H1 (cell line): Measurements from ENCODE around the gene MIEN1. TPM values are rescaled to one million over a fixed set of nuclear protein-coding genes. Genes with fewer than 3 reads are reported as not detected.

Source experiments
- CTCF ChIA-PET: fragments of 300-600 bp; sonication (Branson Sonifier 250); formaldehyde crosslinking; loops from one replicate; lab custom pipeline; 2021; ENCODE audit not compliant: partially characterized antibody; lab: Charles Lee
- POLR2A ChIA-PET: fragments of 300-600 bp; sonication (Branson Sonifier 250); formaldehyde crosslinking; loops from one replicate; lab custom pipeline; 2021; ENCODE audit warnings: inconsistent platforms; ENCODE audit not compliant: partially characterized antibody; lab: Charles Lee
- DNase-seq, 2 experiments: peaks; one replicate each; pipeline versions ENCODE4 v3.0.0 to v3.0.0-alpha.2; 2010 to 2022; ENCODE audit warnings: low spot score in 2 of 2, low read depth in 1 of 2, mixed read lengths in 1 of 2
- FAIRE-seq: peaks from 2 replicates; lab custom pipeline; 2011; peaks lifted over from hg19 to GRCh38; lab: Jason Lieb, UNC
- H2AFZ ChIP-seq: 2 replicates; pipeline ENCODE4 v1.8.1; 2012; ENCODE audit warnings: low read length, inconsistent platforms
- H2AK5ac ChIP-seq: 2 replicates; pipeline ENCODE4 v1.6.1; 2013; ENCODE audit warnings: low read depth, low read length
- H2BK120ac ChIP-seq: replicated peaks from 2 replicates; pipeline ENCODE3; 2013; ENCODE audit warnings: low read depth, low read length, inconsistent platforms
- H2BK12ac ChIP-seq: 2 replicates; pipeline ENCODE4 v1.6.1; 2013; ENCODE audit warnings: low read depth, low read length
- H2BK15ac ChIP-seq: 2 replicates; pipeline ENCODE4 v1.6.1; 2013; ENCODE audit warnings: low read length
- H2BK20ac ChIP-seq: 2 replicates; pipeline ENCODE4 v1.6.1; 2013; ENCODE audit warnings: low read length
- H2BK5ac ChIP-seq: 2 replicates; pipeline ENCODE4 v1.6.1; 2013; ENCODE audit warnings: low read depth, low read length
- H3K14ac ChIP-seq: 2 replicates; pipeline ENCODE4 v1.6.1; 2013; ENCODE audit warnings: inconsistent platforms; ENCODE audit not compliant: insufficient read length
- H3K18ac ChIP-seq: 2 replicates; pipeline ENCODE4 v1.6.1; 2013; ENCODE audit warnings: low read length; ENCODE audit errors: extremely low read depth
- H3K23ac ChIP-seq: 2 replicates; pipeline ENCODE4 v1.6.1; 2013; ENCODE audit warnings: inconsistent platforms; ENCODE audit not compliant: insufficient read length
- H3K23me2 ChIP-seq: 2 replicates; pipeline ENCODE4 v1.6.1; 2013; ENCODE audit warnings: low read depth, low read length
- H3K27ac ChIP-seq: 2 replicates; pipeline ENCODE4 v1.6.1; 2011; ENCODE audit warnings: low read depth, low read length, inconsistent platforms
- H3K27me3 ChIP-seq, 4 experiments: replicated peaks in 1 of 4; 1 replicate in 1 of 4; 2 replicates in 3 of 4; pipeline versions ENCODE4 v1.6.1 to v1.8.1; 2011 to 2013; ENCODE audit warnings: low read length in 3 of 4, mild to moderate bottlenecking in 3 of 4, inconsistent platforms in 2 of 4, mixed read lengths in 2 of 4, moderate library complexity in 1 of 4; ENCODE audit not compliant: control insufficient read depth in 3 of 4, insufficient read depth in 3 of 4; ENCODE audit errors: extremely low read depth in 1 of 4
- H3K36me3 ChIP-seq, 4 experiments: 2 replicates each; pipeline versions ENCODE4 v1.6.1 to v1.8.1; 2011 to 2013; ENCODE audit warnings: mild to moderate bottlenecking in 4 of 4, low read length in 3 of 4, moderate library complexity in 2 of 4, control low read depth in 1 of 4, inconsistent platforms in 1 of 4; ENCODE audit not compliant: insufficient read depth in 4 of 4, control insufficient read depth in 2 of 4
- H3K4ac ChIP-seq: replicated peaks from 2 replicates; pipeline ENCODE3; 2013; ENCODE audit warnings: low read length, low read depth, mixed read lengths, inconsistent platforms; ENCODE audit not compliant: insufficient read length
- H3K4me1 ChIP-seq, 4 experiments: replicated peaks in 1 of 4; 1 replicate in 1 of 4; 2 replicates in 3 of 4; pipeline versions ENCODE4 v1.6.1 to v1.8.1; 2011 to 2013; ENCODE audit warnings: low read length in 3 of 4, inconsistent platforms in 2 of 4, mixed read lengths in 1 of 4; ENCODE audit not compliant: insufficient read depth in 4 of 4, control insufficient read depth in 3 of 4
- H3K4me2 ChIP-seq, 2 experiments: 2 replicates each; pipeline versions ENCODE4 v1.6.1 to v1.8.1; 2011 to 2013; ENCODE audit warnings: low read depth in 2 of 2, low read length in 2 of 2, control low read depth in 1 of 2, inconsistent platforms in 1 of 2, mild to moderate bottlenecking in 1 of 2; ENCODE audit not compliant: insufficient read depth in 1 of 2
- H3K4me3 ChIP-seq, 4 experiments: fragments of 200-600, 300-600 bp in 1 of 4; sonication (generic), shearing (Covaris generic), sonication (Bioruptor Twin) in 1 of 4; 2 replicates each; pipeline versions ENCODE4 v1.5.1 to v1.8.1; 2011 to 2016; ENCODE audit warnings: low read length in 4 of 4, low read depth in 3 of 4, control low read depth in 2 of 4, inconsistent platforms in 2 of 4, mild to moderate bottlenecking in 2 of 4, mixed read lengths in 1 of 4, moderate library complexity in 1 of 4; ENCODE audit not compliant: insufficient read depth in 2 of 4; ENCODE audit errors: extremely low read depth in 1 of 4
- H3K56ac ChIP-seq: replicated peaks from 2 replicates; pipeline ENCODE3; 2013; ENCODE audit warnings: low read depth, mild to moderate bottlenecking, mixed read lengths, low read length, inconsistent platforms; ENCODE audit not compliant: insufficient read length
- H3K79me1 ChIP-seq: 2 replicates; pipeline ENCODE4 v1.6.1; 2013; ENCODE audit warnings: low read depth, low read length, control low read depth
- H3K79me2 ChIP-seq, 2 experiments: 2 replicates each; pipeline versions ENCODE4 v1.6.1 to v1.8.1; 2012 to 2013; ENCODE audit warnings: low read length in 2 of 2, mild to moderate bottlenecking in 2 of 2, inconsistent platforms in 1 of 2; ENCODE audit not compliant: insufficient read depth in 2 of 2, control insufficient read depth in 1 of 2
- H3K9ac ChIP-seq, 4 experiments: replicated peaks in 1 of 4; 1 replicate in 1 of 4; 2 replicates in 3 of 4; pipeline versions ENCODE4 v1.6.1 to v1.8.1; 2011 to 2013; ENCODE audit warnings: low read depth in 3 of 4, low read length in 3 of 4, control low read depth in 2 of 4, mild to moderate bottlenecking in 2 of 4, moderate library complexity in 2 of 4, inconsistent platforms in 1 of 4; ENCODE audit errors: extremely low read depth in 1 of 4
- H3K9me3 ChIP-seq, 2 experiments: 2 replicates each; pipeline versions ENCODE4 v1.6.1 to v1.8.1; 2012 to 2013; ENCODE audit warnings: mild to moderate bottlenecking in 2 of 2, moderate library complexity in 2 of 2, control low read depth in 1 of 2, inconsistent platforms in 1 of 2, low read depth in 1 of 2, low read length in 1 of 2, mixed read lengths in 1 of 2; ENCODE audit not compliant: insufficient read depth in 2 of 2
- H4K20me1 ChIP-seq, 2 experiments: replicated peaks in 1 of 2; 2 replicates each; pipeline versions ENCODE3 to v1.8.1; 2011 to 2013; ENCODE audit warnings: inconsistent platforms in 2 of 2, low read length in 2 of 2, mild to moderate bottlenecking in 1 of 2; ENCODE audit not compliant: insufficient read depth in 2 of 2, control insufficient read depth in 1 of 2
- H4K5ac ChIP-seq: 2 replicates; pipeline ENCODE4 v1.6.1; 2013; ENCODE audit warnings: low read length, low read depth, mixed read lengths, inconsistent platforms; ENCODE audit not compliant: insufficient read length
- H4K8ac ChIP-seq: 2 replicates; pipeline ENCODE4 v1.8.0; 2013; ENCODE audit warnings: mild to moderate bottlenecking, moderate library complexity, low read length, inconsistent platforms; ENCODE audit not compliant: insufficient read depth; ENCODE audit errors: extremely low read depth
- H4K91ac ChIP-seq: replicated peaks from 2 replicates; pipeline ENCODE3; 2013; ENCODE audit warnings: low read length, mixed read lengths, inconsistent platforms; ENCODE audit not compliant: insufficient read length
- EZH2 ChIP-seq: fragments of 200-600 bp; sonication (generic); IDR thresholded peaks from 2 replicates; pipeline ENCODE4 v1.7.1; 2012; ENCODE audit warnings: low read depth, mild to moderate bottlenecking, moderate library complexity, low read length, inconsistent platforms; ENCODE audit not compliant: severe bottlenecking
- NANOG ChIP-seq: IDR thresholded peaks from 2 replicates; pipeline ENCODE4 v1.6.1; 2011; ENCODE audit warnings: low read length, low read depth, mild to moderate bottlenecking, inconsistent platforms; ENCODE audit not compliant: insufficient read depth, poor library complexity, severe bottlenecking
- SIN3A ChIP-seq, 2 experiments: IDR thresholded peaks in 1 of 2; conservative IDR thresholded peaks in 1 of 2; 2 replicates each; pipeline ENCODE4 v1.6.1; 2011 to 2012; ENCODE audit warnings: low read length in 2 of 2, improper control_type of control experiment in 1 of 2, low read depth in 1 of 2, mild to moderate bottlenecking in 1 of 2
- WGBS, 2 experiments: shearing (Covaris generic) in 1 of 2; methylation state at CpG; one replicate each; pipeline versions ENCODE4 v1.1.6 to v1.1.7; 2013 to 2015; ENCODE audit warnings: low lambda C conversion rate in 2 of 2, mixed read lengths in 2 of 2, inconsistent platforms in 1 of 2, low coverage in 1 of 2, missing lambda C conversion rate in 1 of 2; ENCODE audit not compliant: insufficient replicate concordance in 2 of 2, insufficient coverage in 1 of 2, insufficient read length in 1 of 2; ENCODE audit errors: extremely low coverage in 1 of 2, missing lambda C conversion rate in 1 of 2; 5-methylcytosine and 5-hydroxymethylcytosine counted together
- polyA plus RNA-seq, 7 experiments: library from polyadenylated mRNA; depleted of rRNA in 3 of 7; stranded (reverse) in 5 of 7; unstranded in 2 of 7; fragments of >200 nt in 5 of 7; fragments of 200-250 nt in 2 of 7; gene quantifications; 1 replicate in 5 of 7; 2 replicates in 1 of 7; 4 replicates in 1 of 7; pipeline versions ENCODE4 v1.2.1 to v1.2.3, GENCODE V29; 2011 to 2013; ENCODE audit warnings: missing spikeins in 2 of 7, mixed read lengths in 2 of 7
- total RNA-seq: library from RNA; stranded (reverse); fragmentation: NEBNext Ultra II Directional; extraction: Animal tissue kit (Norgen Biotek cat#: 25700); gene quantifications from 2 replicates; pipeline ENCODE4 v1.2.1, GENCODE V29; 2021

The MIEN1 gene
- total and polyA plus RNA-seq, 2 of the 8 experiments (the other 6 are each of a cell fraction or from before 2014, with no cell fraction given): 29.6 to 54.9 TPM

GRCh38 chr17:39701784-39702422 is 28.4 kb downstream of the MIEN1 start:
- 71% methylated on average over 4 of the region's 4 CpGs; no CpG with 5 or more reads in 1 of the 2 experiments for WGBS, 2 experiments
- Histone ChIP-seq H3K79me2 (peaks cover 42 to 89% of the 10 kb centered on the region in 2 experiments), H3K79me1 (peaks cover 18% of the 10 kb centered on the region), H3K56ac (no peak overlapping the region), H3K4me1 (peaks cover 12 to 45% (median 28%) of the 10 kb centered on the region in 4 experiments), H3K23ac (no peak overlapping the region), H2AK5ac (0 out of 2 replicates have a peak overlapping the region, but pooled peaks have one; percentile 78), H3K14ac (no peak overlapping the region), H3K4me3 (peak overlapping the region; percentile 78 to 98 (median 89); a peak in 7 of 8 replicates), H3K4me2 (peak overlapping the region; percentile 88 to 94), H3K18ac (no peak overlapping the region; the same call in 1 of the 2 replicates), H3K9ac (peak overlapping the region in 1 of 4 experiments; percentile 32; a peak in 2 of 7 replicates), H3K36me3 (peaks cover 0 to 4% (median 1%) of the 10 kb centered on the region in 4 experiments; a peak in 6 of 8 replicates), H4K5ac (no peak overlapping the region), H3K27ac (no peak overlapping the region; the same call in 1 of the 2 replicates), H2BK20ac (0 out of 2 replicates have a peak overlapping the region, but pooled peaks have one; percentile 13), H2BK15ac (peak overlapping the region; percentile 24; the same call in 1 of the 2 replicates), H4K20me1 (peaks cover 15 to 23% of the 10 kb centered on the region in 2 experiments), H4K91ac (no peak overlapping the region), H2BK120ac (no peak overlapping the region), H3K27me3 (no peaks in the 10 kb centered on the region), H3K4ac (no peak overlapping the region), H2BK12ac (peak overlapping the region; percentile 13; the same call in 1 of the 2 replicates), H3K9me3 (no peaks in the 10 kb centered on the region), H4K8ac (no peak overlapping the region), H2AFZ (no peak overlapping the region), H3K23me2 (peaks cover 13% of the 10 kb centered on the region), H2BK5ac (peak overlapping the region; percentile 92)
- ChIA-PET POLR2A (interaction anchor here (0.9 to 38.1 kb wide), 8 partner anchors 9 to 76 kb away, joined by 3 to 708 read pairs (median 4); partner anchors contain the start of genes MIEN1, PGAP3, PNMT and STARD3), CTCF (interaction anchor here (1.0 to 52.4 kb wide), 8 partner anchors 9 to 68 kb away, joined by 3 to 1885 read pairs (median 8); partner anchors contain the start of genes MIEN1, PNMT, PPP1R1B and STARD3)
- DNase-seq (no peak), FAIRE-seq (no peak)
- TF ChIP-seq SIN3A (conservative IDR thresholded peaks at IDR 0.05 in 1 of 2, IDR thresholded peaks at IDR 0.05 in 1 of 2; ENCODE audit: low read depth in 1 of 2, low read length in 2 of 2) (peak in 1 of 2 experiments; percentile 21; a peak in 1 of 4 replicates), EZH2 (no peak), NANOG (no peak)
